Pancreas (tissue), 10 donors: ENCODE measurements around the gene SUV39H1. TPM values are rescaled to one million over a fixed set of nuclear protein-coding genes. Genes with fewer than 3 reads are reported as not detected.

Source experiments
- ATAC-seq, 4 donors: fragments of 200-7000 bp; cut with Tn5 transposase; one replicate each; pipeline versions ENCODE4 v1.8.0 to v1.9.1; 2020; ENCODE audit warnings: mild to moderate bottlenecking in 4 of 4, moderate library complexity in 4 of 4
- DNase-seq, 6 donors: peaks; one replicate each; pipeline ENCODE4 v3.0.0-alpha.2; 2020
- FAIRE-seq: peaks from 2 replicates; lab custom pipeline; 2012; peaks lifted over from hg19 to GRCh38; lab: Jason Lieb, UNC
- H3K27ac ChIP-seq, 4 donors: fragments of 200-600 bp; sonication (generic); 1 replicate in 3 of 4; 2 replicates in 1 of 4; pipeline versions ENCODE4 v1.5.0 to v1.8.0; 2020
- H3K27me3 ChIP-seq, 4 donors: fragments of 200-600 bp; one replicate each; pipeline ENCODE4 v1.8.0; 2021
- H3K36me3 ChIP-seq, 3 donors: fragments of 200-600 bp; sonication (generic) in 1 of 3; one replicate each; pipeline versions ENCODE4 v1.5.0 to v1.8.0; 2020 to 2021
- H3K4me1 ChIP-seq, 3 donors: fragments of 200-600 bp; one replicate each; pipeline ENCODE4 v1.8.0; 2021
- H3K4me3 ChIP-seq, 4 donors: fragments of 200-600 bp; sonication (generic) in 2 of 4; one replicate each; pipeline versions ENCODE4 v1.5.0 to v1.8.0; 2020 to 2021
- H3K9me3 ChIP-seq, 4 donors: fragments of 200-600 bp; one replicate each; pipeline ENCODE4 v1.8.0; 2021
- CTCF ChIP-seq, 4 donors: fragments of 200-600 bp; sonication (generic) in 3 of 4; IDR thresholded peaks; one replicate each; pipeline versions ENCODE4 v1.5.0 to v1.8.0; 2021; ENCODE audit warnings: antibody characterized with exemption in 4 of 4
- WGBS, 2 donors: extraction: QIAGEN DNeasy Blood & Tissue Kit; methylation state at CpG; one replicate each; pipeline ENCODE4 v1.1.7; 2013; 5-methylcytosine and 5-hydroxymethylcytosine counted together
- intact Hi-C, 3 donors: fragments of 100-400 bp; cut with DNase I; formaldehyde crosslinking; loops; one replicate each; pipeline versions ENCODE4 v1.11.1 to v1.14.2; 2022
- polyA plus RNA-seq, 2 donors: library from polyadenylated mRNA; stranded (reverse); fragments of 200-250 nt; gene quantifications; one replicate each; pipeline ENCODE4 v1.2.3, GENCODE V29; 2013
- total RNA-seq, 6 donors: library from RNA; stranded (reverse); fragmentation: NEBNext Ultra II Directional in 4 of 6; extraction: Animal tissue kit (Norgen Biotek cat#: 25700) in 4 of 6; gene quantifications; one replicate each; pipeline versions ENCODE4 v1.2.1 to v1.2.4, GENCODE V29; 2021 to 2023
- donor health status: healthy with polysubstance abuse.
- donor health status: DM: no; HTN: no; CAD: no; lungs with moderate emphysema.
- donor health status: DM: no; HTN: no; CAD: no.
- donor health status: control.
- donor health status: control.
- donor health status: Bipolar disorder and iron deficiency.
- donor health status: DM: yes; HTN: yes; CAD: no.
- donor health status: DM: no; HTN: no; CAD: no.
- donor health status: DM: no; HTN: no; CAD: no.
- donor health status: DM: yes; HTN: yes; CAD: no.

The SUV39H1 gene
- total and polyA plus RNA-seq, 8 donors = 0.88 to 2.8 (median 1.9) TPM

- FAIRE-seq (no peak), DNase-seq (no peak), ATAC-seq (no peak)
- Histone ChIP-seq H3K36me3 (no peaks in the 10 kb centered on the region), H3K9me3 (no peaks in the 10 kb centered on the region), H3K27me3 (peaks cover 0 to 4% (median 0%) of the 10 kb centered on the region in 4 donors), H3K4me3 (no peak overlapping the region), H3K27ac (no peak overlapping the region), H3K4me1 (no peaks in the 10 kb centered on the region)
- WGBS, 2 donors = 66 to 71% methylated on average over 5 of the region's 5 CpGs
- no peak for TF ChIP-seq CTCF (IDR thresholded peaks at IDR 0.05)
- intact Hi-C loops = no loop called here
Observed at GRCh38 chrX:48749182-48749581, 52.6 kb downstream of the SUV39H1 start.

GRCh38 chrX:48751343-48751742 is 54.8 kb downstream of the SUV39H1 start:
- no peak for ATAC-seq
- no peak overlapping the region for H3K4me3 ChIP-seq
- no peaks in the 10 kb centered on the region for H3K27me3 ChIP-seq
- WGBS, 2 donors = 85 to 86% methylated on average over 3 of the region's 3 CpGs
- H3K36me3 ChIP-seq = no peaks in the 10 kb centered on the region
- no peak for DNase-seq
- H3K27ac ChIP-seq = no peak overlapping the region
- no peak for TF ChIP-seq CTCF (IDR thresholded peaks at IDR 0.05)
- intact Hi-C loops = no loop called here
- H3K4me1 ChIP-seq = no peaks in the 10 kb centered on the region
- FAIRE-seq = no peak
- no peaks in the 10 kb centered on the region for H3K9me3 ChIP-seq

GRCh38 chrX:48752498-48752897 is 56.0 kb downstream of the SUV39H1 start:
- Histone ChIP-seq H3K36me3 (no peaks in the 10 kb centered on the region), H3K27ac (no peak overlapping the region), H3K4me1 (no peaks in the 10 kb centered on the region), H3K4me3 (no peak overlapping the region), H3K9me3 (no peaks in the 10 kb centered on the region), H3K27me3 (no peaks in the 10 kb centered on the region)
- 39 to 59% methylated on average over 7 of the region's 7 CpGs for WGBS, 2 donors
- TF ChIP-seq CTCF (IDR thresholded peaks at IDR 0.05) = no peak
- FAIRE-seq = no peak
- no peak for ATAC-seq
- no peak for DNase-seq
- intact Hi-C loops = no loop called here

- no peak for DNase-seq
- intact Hi-C loops = no loop called here
- H3K9me3 ChIP-seq = no peaks in the 10 kb centered on the region
- H3K4me1 ChIP-seq = no peaks in the 10 kb centered on the region
- WGBS, 2 donors = 42 to 58% methylated on average over 8 of the region's 8 CpGs
- no peaks in the 10 kb centered on the region for H3K36me3 ChIP-seq
- no peak overlapping the region for H3K4me3 ChIP-seq
- no peak overlapping the region for H3K27ac ChIP-seq
- TF ChIP-seq CTCF (IDR thresholded peaks at IDR 0.05) = no peak
- FAIRE-seq = no peak
- ATAC-seq = no peak
- no peaks in the 10 kb centered on the region for H3K27me3 ChIP-seq
Observed at GRCh38 chrX:48753708-48754228, 57.2 kb downstream of the SUV39H1 start.

GRCh38 chrX:48754238-48754637 is 57.7 kb downstream of the SUV39H1 start:
- no peak for DNase-seq
- no peak overlapping the region for H3K4me3 ChIP-seq
- no peak for TF ChIP-seq CTCF (IDR thresholded peaks at IDR 0.05)
- H3K36me3 ChIP-seq = no peaks in the 10 kb centered on the region
- H3K27ac ChIP-seq = no peak overlapping the region
- no peaks in the 10 kb centered on the region for H3K9me3 ChIP-seq
- FAIRE-seq = no peak
- no peaks in the 10 kb centered on the region for H3K4me1 ChIP-seq
- 46 to 56% methylated on average over 8 of the region's 8 CpGs for WGBS, 2 donors
- no peak for ATAC-seq
- intact Hi-C loops = no loop called here
- no peaks in the 10 kb centered on the region for H3K27me3 ChIP-seq

Other genes with a start within 250 kb of the SUV39H1 start
- 100 to 1,000 TPM in 4 of 6 donors, 10 to 100 TPM in 2; 63.3 to 235 (median 140) TPM for gene SLC38A5, start 226.5 kb upstream of the SUV39H1 start, total RNA-seq
- gene SLC38A5, start 226.5 kb upstream of the SUV39H1 start, polyA plus RNA-seq = 100 to 1,000 TPM; 250 to 373 TPM
- gene FTSJ1, start 220.5 kb upstream of the SUV39H1 start, total RNA-seq = 10 to 100 TPM; 14.8 to 24.0 (median 17.9) TPM
- 10 to 100 TPM; 32.2 to 35.5 TPM for gene FTSJ1, start 220.5 kb upstream of the SUV39H1 start, polyA plus RNA-seq
- 1 to 10 TPM; 2.9 to 4.0 (median 3.7) TPM for gene PORCN, start 187.7 kb upstream of the SUV39H1 start, total RNA-seq
- gene PORCN, start 187.7 kb upstream of the SUV39H1 start, polyA plus RNA-seq = 1 to 10 TPM; 7.5 to 8.5 TPM
- 10 to 100 TPM; 13.3 to 21.5 (median 19.8) TPM for gene EBP, start 174.9 kb upstream of the SUV39H1 start, total RNA-seq
- gene EBP, start 174.9 kb upstream of the SUV39H1 start, polyA plus RNA-seq = 10 to 100 TPM; 38.1 to 43.4 TPM
- gene TBC1D25, start 157.0 kb upstream of the SUV39H1 start, total RNA-seq = 1 to 10 TPM; 4.4 to 9.9 (median 5.5) TPM
- gene TBC1D25, start 157.0 kb upstream of the SUV39H1 start, polyA plus RNA-seq = 1 to 10 TPM; 5.0 to 6.9 TPM
- gene RBM3, start 122.2 kb upstream of the SUV39H1 start, total RNA-seq = 100 to 1,000 TPM in 3 of 6 donors, 10 to 100 TPM in 3; 42.0 to 314 (median 124) TPM
- 100 to 1,000 TPM; 141 to 227 TPM for gene RBM3, start 122.2 kb upstream of the SUV39H1 start, polyA plus RNA-seq
- gene WDR13, start 99.2 kb upstream of the SUV39H1 start, total RNA-seq = 100 to 1,000 TPM; 107 to 213 (median 150) TPM
- 100 to 1,000 TPM; 422 to 552 TPM for gene WDR13, start 99.2 kb upstream of the SUV39H1 start, polyA plus RNA-seq
- 1 to 10 TPM in 3 of 6 donors, under 1 TPM in 3; 0.39 to 7.5 (median 1.9) TPM for gene WAS, start 12.9 kb upstream of the SUV39H1 start, total RNA-seq
- 1 to 10 TPM in 1 of 2 donors, under 1 TPM in 1; 0.92 to 1.1 TPM for gene WAS, start 12.9 kb upstream of the SUV39H1 start, polyA plus RNA-seq
- under 1 TPM in 2 of 6 donors, not detected in 4; 0.37 to 0.72 TPM for gene GLOD5, start 65.0 kb downstream of the SUV39H1 start, total RNA-seq
- under 1 TPM; 0.57 to 0.99 TPM for gene GLOD5, start 65.0 kb downstream of the SUV39H1 start, polyA plus RNA-seq
- under 1 TPM in 1 of 6 donors, not detected in 5; 0.19 TPM for gene GATA1, start 89.9 kb downstream of the SUV39H1 start, total RNA-seq
- under 1 TPM in 1 of 2 donors, not detected in 1; 0.12 TPM for gene GATA1, start 89.9 kb downstream of the SUV39H1 start, polyA plus RNA-seq
- gene HDAC6, start 105.3 kb downstream of the SUV39H1 start, total RNA-seq = 10 to 100 TPM; 24.9 to 58.4 (median 30.9) TPM
- 100 to 1,000 TPM in 1 of 2 donors, 10 to 100 TPM in 1; 81.2 to 132 TPM for gene HDAC6, start 105.3 kb downstream of the SUV39H1 start, polyA plus RNA-seq
- not detected for gene ERAS, start 129.8 kb downstream of the SUV39H1 start, total RNA-seq
- under 1 TPM; 0.11 to 0.49 TPM for gene ERAS, start 129.8 kb downstream of the SUV39H1 start, polyA plus RNA-seq
- 10 to 100 TPM; 10.3 to 50.5 (median 20.1) TPM for gene PCSK1N, start 138.9 kb downstream of the SUV39H1 start, total RNA-seq
- gene PCSK1N, start 138.9 kb downstream of the SUV39H1 start, polyA plus RNA-seq = 100 to 1,000 TPM; 167 to 368 TPM
- gene TIMM17B, start 201.0 kb downstream of the SUV39H1 start, total RNA-seq = 10 to 100 TPM; 15.7 to 26.0 (median 19.5) TPM
- gene TIMM17B, start 201.0 kb downstream of the SUV39H1 start, polyA plus RNA-seq = 10 to 100 TPM; 29.8 to 48.9 TPM
- gene PQBP1, start 201.2 kb downstream of the SUV39H1 start, total RNA-seq = 10 to 100 TPM; 36.4 to 66.5 (median 49.3) TPM
- gene PQBP1, start 201.2 kb downstream of the SUV39H1 start, polyA plus RNA-seq = 100 to 1,000 TPM; 108 to 112 TPM
- 10 to 100 TPM in 5 of 6 donors, 1 to 10 TPM in 1; 9.9 to 20.6 (median 14.6) TPM for gene SLC35A2, start 214.9 kb downstream of the SUV39H1 start, total RNA-seq
- 10 to 100 TPM in 1 of 2 donors, 1 to 10 TPM in 1; 7.1 to 16.0 TPM for gene SLC35A2, start 214.9 kb downstream of the SUV39H1 start, polyA plus RNA-seq
- gene PIM2, start 222.3 kb downstream of the SUV39H1 start, total RNA-seq = 1 to 10 TPM; 1.3 to 8.6 (median 2.4) TPM
- gene PIM2, start 222.3 kb downstream of the SUV39H1 start, polyA plus RNA-seq = 1 to 10 TPM; 2.8 to 8.2 TPM